Fibroblast of skin of left quadriceps (primary cell): ENCODE data around the gene ZNF750.

Experiments used
- DNase-seq, 2 experiments: peaks; one replicate each; pipeline ENCODE4 v3.0.0-alpha.2; 2013; ENCODE audit warnings: low read depth in 2 of 2

Gene ZNF750

GRCh38 chr17:82872591-82873520 is 33.0 kb upstream of the ZNF750 start:
- DNase-seq = no peak

GRCh38 chr17:82871776-82872561 is 32.1 kb upstream of the ZNF750 start:
- DNase-seq = no peak

GRCh38 chr17:82871056-82871775 is 31.4 kb upstream of the ZNF750 start:
- DNase-seq = no peak

DNA sequence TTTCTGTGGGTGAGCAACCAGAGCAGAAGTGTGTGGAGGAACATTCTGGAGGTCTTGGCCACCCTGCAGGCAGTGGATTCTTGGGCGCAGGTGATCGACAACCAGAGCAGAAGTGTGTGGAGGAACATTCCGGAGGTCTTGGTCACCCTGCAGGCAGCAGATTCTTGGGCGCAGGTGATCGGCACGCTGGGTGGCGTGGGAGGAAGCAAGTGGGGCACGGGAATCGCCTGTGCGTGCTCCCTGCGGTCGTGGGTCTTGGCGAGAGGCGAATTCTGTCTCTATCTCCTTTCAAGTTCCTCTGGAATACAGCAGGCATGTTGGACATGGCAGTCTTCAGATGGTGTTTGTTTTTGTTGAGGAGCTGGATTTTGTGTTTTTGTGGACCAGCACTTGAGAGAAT is 30.7 kb upstream of the ZNF750 start:
- DNase-seq = no peak

DNA sequence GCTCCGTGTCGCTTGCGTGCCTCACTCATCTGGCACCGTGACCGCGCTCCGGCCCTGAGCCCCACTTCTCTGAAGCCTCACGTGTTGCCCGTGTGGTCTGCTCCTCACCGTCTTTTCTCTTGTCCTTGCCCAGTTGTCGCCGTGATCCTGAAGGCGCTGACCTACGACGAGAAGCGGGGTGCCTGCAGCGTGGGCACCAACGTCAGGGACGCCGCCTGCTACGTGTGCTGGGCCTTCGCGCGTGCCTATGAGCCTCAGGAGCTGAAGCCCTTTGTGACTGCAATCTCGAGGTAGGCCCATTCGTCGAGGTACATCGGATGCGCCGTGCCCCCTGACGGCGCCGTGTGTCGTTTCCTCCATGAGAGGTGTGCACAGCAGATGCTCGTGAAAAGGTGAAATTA is 30.3 kb upstream of the ZNF750 start:
- no peak for DNase-seq

- DNase-seq = no peak
Observed at GRCh38 chr17:82869536-82869935, 29.7 kb upstream of the ZNF750 start.

GRCh38 chr17:82868715-82869131 is 28.9 kb upstream of the ZNF750 start:
- DNase-seq = no peak

DNA sequence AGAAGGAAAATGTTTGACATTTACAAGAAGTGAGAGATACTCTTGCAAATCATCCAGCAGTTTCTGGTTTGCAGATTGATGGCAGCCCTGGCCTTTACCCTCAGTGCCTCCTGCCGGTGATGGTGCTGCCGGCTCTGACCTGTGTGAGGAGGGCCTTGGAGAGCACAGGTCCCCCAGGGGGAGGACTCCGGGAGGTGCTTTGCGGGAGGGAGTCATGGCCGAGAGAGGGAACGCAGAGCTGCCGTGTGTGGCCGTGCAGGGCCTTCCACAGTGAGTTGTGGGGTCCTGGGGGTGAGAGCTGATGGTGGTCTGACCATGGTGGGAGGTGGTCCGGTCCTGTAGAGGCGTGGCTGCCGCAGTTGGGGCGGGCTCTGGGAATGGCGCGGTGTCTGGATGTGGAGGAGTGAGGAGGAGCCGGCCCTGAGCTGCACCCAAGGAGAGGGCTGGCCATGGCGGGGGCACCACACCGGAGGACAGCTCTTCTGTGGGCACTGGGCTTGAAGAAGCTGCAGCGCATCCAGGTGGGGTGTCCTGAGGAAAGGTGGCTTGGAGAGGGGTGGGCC is 28.0 kb upstream of the ZNF750 start:
- no peak for DNase-seq

- peak in 1 of 2 experiments; percentile 39 for DNase-seq
Observed at GRCh38 chr17:82866590-82867191, 26.9 kb upstream of the ZNF750 start.

DNA sequence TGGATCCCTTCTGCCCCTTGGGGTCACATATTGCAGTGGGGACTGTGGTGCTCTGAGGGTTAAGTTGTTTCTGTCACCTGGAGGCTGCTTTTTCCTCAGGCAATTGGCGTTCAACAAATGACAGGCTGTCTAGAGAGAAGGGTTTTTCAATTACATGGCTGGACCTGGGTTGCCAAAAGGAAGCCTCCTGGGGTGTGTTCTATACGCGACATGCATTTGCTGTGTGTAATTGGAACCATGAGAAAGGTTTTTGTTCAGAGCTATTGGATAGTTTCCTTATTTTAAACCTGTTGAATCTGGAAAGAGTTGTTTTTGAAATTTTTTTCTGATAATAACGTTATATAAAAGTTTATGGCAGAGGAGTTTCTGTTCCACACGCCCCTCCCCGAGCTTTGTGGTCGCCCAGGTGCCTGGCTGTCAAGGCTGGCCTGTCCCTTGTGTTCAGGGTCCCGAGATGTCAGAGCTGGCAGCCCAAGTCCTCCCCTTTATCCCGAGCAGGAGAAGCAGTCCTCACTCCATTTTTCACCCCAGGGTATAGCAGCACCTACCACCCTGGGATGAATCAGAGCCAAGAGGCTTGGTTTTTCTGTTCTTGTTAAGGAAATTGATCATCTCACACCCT is 26.1 kb upstream of the ZNF750 start:
- no peak for DNase-seq

DNA sequence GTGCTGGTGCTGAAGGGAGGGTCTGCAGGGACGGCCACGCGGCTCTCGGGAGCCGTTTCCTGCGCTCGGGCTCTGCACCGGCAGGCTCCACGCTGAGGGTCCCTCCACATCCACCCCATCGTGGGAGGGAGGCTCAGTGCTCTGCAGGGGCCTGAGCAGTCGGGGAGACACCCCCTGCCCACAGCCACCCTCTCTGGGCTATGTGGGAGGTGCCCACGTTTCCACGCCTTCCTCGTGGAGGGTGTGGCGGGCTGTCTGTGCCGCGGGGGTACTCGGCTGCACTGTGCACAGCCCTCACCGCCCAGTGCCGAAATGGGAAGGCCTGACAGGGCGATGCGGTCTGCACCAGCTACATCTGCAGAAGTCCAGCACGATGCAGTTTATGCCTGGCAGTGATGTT is 25.5 kb upstream of the ZNF750 start:
- DNase-seq = no peak

GRCh38 chr17:82864713-82865248 is 25.0 kb upstream of the ZNF750 start:
- DNase-seq = no peak

GRCh38 chr17:82863941-82864712 is 24.3 kb upstream of the ZNF750 start:
- peak; percentile 67 to 68 for DNase-seq

- no peak for DNase-seq
Observed at GRCh38 chr17:82863383-82863940, 23.6 kb upstream of the ZNF750 start.

- DNase-seq = no peak
Observed at GRCh38 chr17:82862737-82863382, 23.0 kb upstream of the ZNF750 start.

GRCh38 chr17:82862191-82862590 is 22.4 kb upstream of the ZNF750 start:
- no peak for DNase-seq

DNA sequence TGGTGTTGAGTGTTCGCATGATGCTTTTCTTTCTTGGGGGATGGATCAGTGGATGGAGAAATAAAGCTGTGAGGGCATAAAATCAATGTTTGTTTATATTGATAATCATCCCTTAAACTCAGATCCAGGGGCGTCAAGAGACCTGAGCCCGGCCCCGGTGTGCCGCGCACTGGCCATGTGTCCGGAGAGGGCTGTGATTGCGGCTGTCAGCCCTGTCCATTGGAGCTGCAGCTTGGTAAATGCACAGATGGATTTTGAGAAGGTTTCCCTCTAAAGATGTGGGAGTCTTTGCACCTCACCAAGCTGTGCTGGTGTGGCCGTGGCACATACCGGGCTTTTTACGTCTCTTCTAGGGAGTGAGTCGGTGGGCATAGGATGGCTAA is 21.6 kb upstream of the ZNF750 start:
- no peak for DNase-seq

DNA sequence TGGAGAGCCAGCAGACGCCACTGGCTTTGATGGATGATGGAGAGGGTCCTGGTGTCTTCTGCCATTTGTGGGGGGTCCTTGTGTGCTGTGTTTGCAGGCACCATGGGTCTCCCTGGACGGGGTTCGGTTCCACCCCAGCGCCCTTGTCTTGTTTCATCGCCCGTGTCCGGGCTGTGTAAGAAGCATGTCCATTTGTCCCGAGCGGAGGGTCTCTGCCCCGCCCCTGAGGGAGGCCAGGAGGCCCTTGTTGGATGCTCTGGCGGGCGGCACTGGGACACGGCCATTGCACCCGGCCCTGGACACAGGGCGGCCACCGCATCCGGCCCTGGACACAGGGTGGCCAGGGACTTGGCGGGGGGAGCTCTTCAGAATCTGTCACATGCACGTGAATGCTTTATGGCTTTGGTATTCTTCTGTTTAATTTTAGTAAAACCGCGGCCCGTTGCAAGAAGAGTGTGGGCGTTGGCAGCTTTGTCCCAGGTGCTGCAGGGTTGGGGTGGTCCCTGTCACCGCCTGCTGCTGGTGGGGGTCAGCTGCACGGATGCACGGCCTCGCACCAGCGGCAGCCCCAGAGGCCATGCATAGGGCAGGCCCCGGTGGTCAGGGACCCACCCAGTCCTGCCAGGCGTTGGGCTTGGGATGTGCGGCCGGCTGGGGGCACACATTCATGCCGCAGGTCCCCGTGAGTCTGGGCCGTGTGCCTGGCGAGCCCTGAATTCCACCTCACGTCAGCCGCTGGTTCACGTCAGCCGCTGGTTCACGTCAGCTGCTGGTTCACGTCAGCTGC is 21.0 kb upstream of the ZNF750 start:
- no peak for DNase-seq
